HL-60/S4 treated with phorbol 12-myristate 13-acetate at 8.2 ng/mL for 4 days and 3 days (cell line): ENCODE data around the gene SLC49A4.

Experiments
- in situ Hi-C: fragments of 300-500 bp; cut with MboI; formaldehyde crosslinking; loops from 2 replicates; pipeline ENCODE4 v1.15.0; 2022; ENCODE audit warnings: low sequenced_read_pairs

The SLC49A4 gene

DNA sequence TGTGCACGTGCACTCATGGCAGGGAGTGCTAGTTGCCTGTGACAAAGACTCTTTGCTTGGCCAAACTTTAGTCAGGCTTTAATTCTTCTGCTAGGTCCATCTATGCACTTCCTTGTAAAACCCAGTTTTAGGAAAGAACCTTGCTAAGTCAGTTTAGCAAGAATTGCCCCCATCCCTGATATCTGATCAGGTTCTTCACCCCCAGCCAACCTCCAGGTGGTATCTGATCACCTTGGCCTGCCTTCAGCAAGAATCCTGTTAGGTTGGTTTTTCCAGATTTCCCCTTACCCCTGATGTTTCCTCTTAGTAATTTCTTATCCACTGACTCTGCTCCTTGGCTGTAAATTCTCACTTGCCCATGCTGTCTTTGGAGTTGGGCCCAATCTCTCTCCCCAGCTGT is 9.6 kb upstream of the SLC49A4 start:
- in situ Hi-C loops: no loop called here

- in situ Hi-C loops: no loop called here
These were observed 8.8 kb upstream of the SLC49A4 start for GRCh38 chr3:122786066-122786465.

GRCh38 chr3:122787872-122788271 is 7.0 kb upstream of the SLC49A4 start:
- in situ Hi-C loops: no loop called here

DNA sequence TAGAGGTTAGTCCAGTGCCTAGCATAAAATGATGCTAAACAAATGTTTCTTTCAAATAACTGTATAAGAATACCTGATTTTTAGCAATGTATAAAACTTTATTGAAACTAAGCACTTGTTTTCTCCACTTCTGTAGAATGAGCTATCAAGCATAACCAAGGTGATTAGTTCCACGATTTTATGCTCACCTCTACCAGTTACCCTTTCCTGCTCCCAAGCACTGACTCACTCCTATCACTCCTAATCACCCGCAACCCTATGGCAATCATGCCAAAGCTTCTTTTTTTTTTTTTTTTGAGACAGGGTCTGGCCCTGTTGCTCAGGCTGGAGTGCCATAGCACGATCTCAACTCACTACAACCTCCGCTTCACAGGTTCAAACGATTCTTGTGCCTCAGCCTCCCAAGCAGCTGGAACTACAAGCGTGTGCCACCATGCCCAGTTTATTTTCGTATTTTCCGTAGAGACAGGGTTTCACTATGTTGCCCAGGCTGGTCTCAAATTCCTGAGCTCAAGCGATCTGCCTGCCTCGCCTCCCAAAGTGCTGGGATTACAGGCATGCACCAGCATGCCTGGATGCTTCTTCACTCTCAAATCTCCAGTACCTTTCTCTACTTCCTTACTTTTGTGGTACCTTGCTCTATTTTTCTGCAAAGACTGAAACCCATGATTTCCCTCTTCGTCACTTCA is 5.1 kb upstream of the SLC49A4 start:
- in situ Hi-C loops: no loop called here

GRCh38 chr3:122793568-122794416 is 1.1 kb upstream of the SLC49A4 start, which contains the start of gene HSPBAP1:
Gene HSPBAP1, minus strand, starts transcription at chr3:122793831. Its CDS starts 151 bp downstream, at chr3:122793680.
- in situ Hi-C loops: no loop called here

GRCh38 chr3:122794483-122794778 is 438 bp upstream of the SLC49A4 start:
- in situ Hi-C loops: no loop called here

GRCh38 chr3:122795674-122796195 is 866 bp downstream of the SLC49A4 start:
- in situ Hi-C loops: no loop called here

DNA sequence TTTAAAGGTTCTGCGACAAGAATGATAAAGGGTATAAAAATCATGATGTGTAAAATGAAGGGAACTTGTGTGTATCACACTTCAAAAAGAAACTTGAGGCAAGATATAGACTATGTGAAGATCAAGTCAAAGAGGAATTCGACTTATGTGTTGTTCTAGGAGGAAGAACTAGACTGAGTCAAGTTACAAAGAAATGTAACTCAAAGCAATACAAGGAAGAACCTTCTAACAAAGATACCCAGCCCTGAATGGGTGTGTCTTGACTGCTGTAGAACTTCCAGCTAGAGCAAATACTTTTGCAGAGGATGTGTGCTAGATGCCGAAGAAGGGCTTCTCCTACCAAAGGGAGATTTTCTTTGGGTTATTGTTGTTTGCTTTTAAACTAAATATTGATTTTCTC is 2.4 kb downstream of the SLC49A4 start:
- in situ Hi-C loops: no loop called here

GRCh38 chr3:122799322-122799721 is 4.5 kb downstream of the SLC49A4 start:
- in situ Hi-C loops: no loop called here

DNA sequence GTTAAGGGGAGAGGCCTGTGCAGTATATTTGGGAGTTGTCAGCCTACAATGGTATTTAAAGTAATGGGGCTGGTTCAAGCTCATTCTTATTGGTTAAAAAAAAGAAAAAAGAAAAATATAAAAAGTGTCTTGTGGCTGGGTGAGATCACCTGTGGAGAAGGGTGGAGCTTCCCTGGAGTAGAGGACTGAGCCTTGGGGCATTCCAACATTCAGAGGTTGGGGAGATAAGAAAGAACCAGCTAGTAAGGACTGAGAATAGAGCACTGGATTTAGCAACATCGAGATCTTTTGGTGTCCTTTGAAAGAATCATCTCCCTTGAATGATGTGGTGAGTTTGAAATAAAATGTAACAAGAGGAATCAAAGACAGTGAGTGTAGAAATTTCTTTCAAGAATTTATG is 5.2 kb downstream of the SLC49A4 start:
- in situ Hi-C loops: no loop called here

DNA sequence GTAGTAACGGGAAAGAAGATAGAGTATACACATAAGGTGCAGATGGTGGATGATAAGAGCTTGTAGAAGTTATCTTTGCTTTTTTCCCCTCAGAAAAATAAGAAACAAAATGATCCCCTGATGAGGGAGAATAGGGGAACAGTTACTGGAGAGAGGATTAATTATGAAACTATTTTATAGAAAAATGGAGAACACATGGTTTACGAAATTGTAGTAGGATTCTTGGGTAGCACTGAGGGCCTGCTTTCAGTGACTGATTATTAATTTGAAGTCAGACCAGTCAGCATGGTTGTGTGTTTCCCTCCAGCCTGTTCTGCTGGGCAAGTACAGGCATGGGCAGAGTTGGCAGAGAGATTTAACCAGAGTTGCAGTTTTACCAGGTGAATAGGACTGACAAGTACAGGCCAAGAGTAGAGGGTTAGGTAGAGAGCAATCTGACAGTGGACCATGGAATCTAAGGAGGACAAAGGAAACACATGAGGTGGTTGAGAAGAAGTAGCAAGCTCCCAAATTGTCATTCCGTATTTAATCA is 5.9 kb downstream of the SLC49A4 start:
- in situ Hi-C loops: no loop called here

DNA sequence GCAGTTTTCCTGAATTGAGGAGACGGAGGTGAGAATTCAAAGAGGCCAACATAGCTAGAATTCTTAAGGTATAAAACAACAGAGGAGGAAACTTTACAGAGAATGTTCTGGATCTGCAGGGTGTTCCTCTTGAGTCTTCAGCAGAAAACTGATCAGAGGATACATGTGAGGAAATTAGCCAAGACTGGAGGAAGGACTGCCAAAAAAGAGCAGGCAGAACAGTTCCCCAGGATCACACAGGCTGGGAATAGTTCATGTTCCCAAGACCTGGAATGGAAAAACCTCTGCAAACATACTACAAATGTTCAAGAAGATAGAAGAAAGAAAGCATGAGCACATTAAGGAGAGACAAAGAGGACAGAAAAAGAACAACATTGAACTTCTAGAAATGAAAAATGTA is 7.5 kb downstream of the SLC49A4 start:
- in situ Hi-C loops: no loop called here

GRCh38 chr3:122803977-122804376 is 9.1 kb downstream of the SLC49A4 start:
- in situ Hi-C loops: no loop called here

DNA sequence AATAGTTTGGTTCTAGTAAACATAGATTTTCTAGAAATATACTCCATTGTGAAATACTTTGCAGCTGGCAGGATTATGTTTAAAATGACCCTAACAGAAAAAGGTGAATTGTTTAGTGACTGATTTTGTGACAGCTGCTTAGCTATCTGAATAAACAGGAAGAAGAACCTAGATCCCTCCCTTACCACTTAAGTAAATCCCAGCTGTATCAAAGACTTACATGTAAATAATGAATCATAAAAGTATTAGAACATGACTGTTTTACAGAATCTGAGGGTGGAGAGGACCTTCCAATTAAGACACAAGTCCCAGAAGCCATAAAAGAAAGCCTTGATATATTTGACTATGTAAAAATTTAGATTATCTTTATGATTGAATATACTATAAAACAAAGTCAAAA is 15.9 kb downstream of the SLC49A4 start:
- in situ Hi-C loops: no loop called here

- in situ Hi-C loops: no loop called here
These were observed 21.7 kb downstream of the SLC49A4 start for GRCh38 chr3:122816587-122816986.

DNA sequence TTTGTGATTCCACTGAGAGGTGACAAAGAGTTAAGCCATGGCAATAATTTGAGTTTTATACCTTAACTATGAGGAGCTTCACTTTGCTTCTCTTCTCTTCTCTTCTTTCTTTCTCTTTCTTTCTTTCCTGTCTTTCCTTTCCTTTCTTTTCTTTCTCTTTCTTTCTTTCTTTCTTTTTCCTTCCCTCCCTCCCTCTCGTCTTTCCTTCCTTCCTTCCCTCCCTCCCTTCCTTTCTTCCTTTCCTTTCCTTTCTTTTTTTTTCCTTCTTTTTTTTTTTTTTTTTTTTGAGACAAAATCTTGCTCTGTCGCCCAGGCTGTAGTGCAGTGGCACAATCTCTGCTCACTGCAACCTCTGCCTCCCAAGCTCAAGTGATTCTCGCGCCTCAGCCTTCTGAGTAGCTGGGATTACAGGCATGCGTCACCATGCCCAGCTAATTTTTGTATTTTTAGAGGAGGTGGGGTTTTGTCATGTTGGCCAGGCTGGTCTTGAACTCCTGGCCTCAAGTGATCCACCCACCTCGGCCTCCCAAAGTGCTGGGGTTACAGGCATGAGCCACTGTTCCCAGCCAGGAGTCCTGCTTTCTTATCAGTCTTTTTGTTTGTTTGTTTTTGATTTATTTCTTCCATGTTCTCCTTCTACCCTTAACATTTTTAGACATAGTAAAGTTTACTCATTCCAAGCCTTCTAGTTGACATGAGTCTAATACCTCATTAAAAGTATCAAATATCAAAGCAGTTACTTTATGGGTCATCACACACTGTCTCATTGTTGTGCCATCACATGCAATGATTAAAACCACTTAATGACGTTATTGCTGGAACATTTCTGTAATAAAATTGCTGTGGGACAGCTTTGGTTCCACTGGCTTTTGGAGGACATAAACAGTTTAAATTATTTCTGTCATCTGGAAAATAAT is 29.9 kb downstream of the SLC49A4 start:
- in situ Hi-C loops: no loop called here

DNA sequence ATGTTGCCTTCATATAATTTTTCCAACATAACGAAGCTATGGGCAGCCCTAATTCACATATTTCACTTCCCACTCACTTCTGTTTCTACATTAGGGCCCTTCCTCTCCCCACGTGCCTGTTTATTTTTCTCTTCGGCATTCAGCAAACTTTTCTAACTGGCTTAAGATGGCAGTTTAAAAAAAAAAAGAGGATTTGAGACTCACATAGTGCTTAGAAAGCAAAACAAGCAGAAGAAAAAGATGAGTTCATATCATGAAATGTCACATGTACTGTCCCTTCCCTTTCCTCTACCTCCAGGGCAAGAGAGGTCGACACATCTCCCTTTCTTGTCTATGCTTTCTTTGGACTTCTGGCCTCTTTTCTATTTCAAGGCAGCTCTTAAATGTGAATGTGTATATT is 30.6 kb downstream of the SLC49A4 start:
- in situ Hi-C loops: no loop called here

GRCh38 chr3:122826278-122826677 is 31.4 kb downstream of the SLC49A4 start:
- in situ Hi-C loops: no loop called here

DNA sequence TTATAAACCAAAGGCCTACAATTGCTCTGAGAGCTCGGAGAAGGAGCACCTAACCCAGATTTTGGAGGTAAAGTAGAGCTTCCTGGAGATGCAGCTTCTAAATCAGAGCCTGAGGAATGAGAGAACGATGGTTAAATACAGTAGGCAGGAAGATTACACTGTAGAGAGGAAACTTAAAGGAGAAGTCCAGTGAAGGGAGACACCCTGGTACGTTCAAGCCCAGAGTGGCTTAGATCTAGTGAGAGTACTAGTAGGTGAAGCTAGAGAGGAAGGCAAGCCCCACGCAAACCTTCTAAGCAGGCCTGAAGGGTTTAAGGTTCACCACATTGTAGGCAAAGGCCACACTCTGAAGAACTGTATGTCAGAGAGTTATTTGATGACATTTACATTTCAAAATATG is 33.4 kb downstream of the SLC49A4 start:
- in situ Hi-C loops: no loop called here

GRCh38 chr3:122835590-122835989 is 40.7 kb downstream of the SLC49A4 start:
- in situ Hi-C loops: no loop called here

DNA sequence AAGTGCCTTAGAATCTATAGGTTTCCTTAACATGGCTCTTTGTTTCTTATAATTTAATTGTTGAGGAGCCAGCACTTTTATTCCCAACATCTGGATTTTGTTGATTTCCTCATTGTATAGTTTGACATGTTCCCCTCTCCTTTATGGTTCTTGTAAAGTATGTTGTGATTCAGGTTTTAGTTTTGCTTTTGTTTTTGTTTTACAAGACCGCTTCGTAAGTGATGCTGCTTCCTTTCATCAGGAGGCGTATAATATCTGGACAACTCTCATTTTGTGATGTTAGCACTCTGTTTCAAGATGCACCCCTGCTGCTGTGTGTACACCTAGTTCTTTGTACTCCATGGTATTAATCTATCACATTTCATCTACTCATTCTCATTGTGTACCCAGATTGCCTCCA is 48.7 kb downstream of the SLC49A4 start:
- in situ Hi-C loops: no loop called here
